Vagina (tissue), 2 donors: ENCODE data around the gene GPHB5. TPM values are rescaled to one million over a fixed set of nuclear protein-coding genes. Genes with fewer than 3 reads are reported as not detected.

Source experiments
- DNase-seq, 2 donors: peaks; one replicate each; pipeline ENCODE4 v3.0.0-alpha.2; 2017; ENCODE audit errors: extremely low spot score in 2 of 2
- H3K27ac ChIP-seq: fragments of 200-600 bp; sonication (generic); one replicate; pipeline ENCODE4 v1.5.1; 2019
- H3K27me3 ChIP-seq: fragments of 200-600 bp; sonication (generic); one replicate; pipeline ENCODE4 v1.5.1; 2019
- H3K36me3 ChIP-seq, 2 donors: fragments of 200-600 bp; sonication (generic); one replicate each; pipeline ENCODE4 v1.5.1; 2017 to 2019
- H3K4me1 ChIP-seq: fragments of 200-600 bp; sonication (generic); one replicate; pipeline ENCODE4 v1.5.1; 2019
- H3K4me3 ChIP-seq, 2 donors: fragments of 200-600 bp; sonication (generic); 1 replicate in 1 of 2; 2 replicates in 1 of 2; pipeline ENCODE4 v1.5.1; 2016 to 2019
- H3K9me3 ChIP-seq: fragments of 200-600 bp; sonication (generic); one replicate; pipeline ENCODE4 v1.5.1; 2019
- CTCF ChIP-seq, 3 experiments: fragments of 450-650 bp in 2 of 3; fragments of 200-600 bp in 1 of 3; sonication (generic) in 1 of 3; IDR thresholded peaks; one replicate each; pipeline ENCODE4 v1.5.1; 2017 to 2019; ENCODE audit warnings: antibody characterized with exemption in 3 of 3, mild to moderate bottlenecking in 2 of 3, moderate library complexity in 2 of 3
- POLR2A ChIP-seq, 2 donors: fragments of 450-650 bp; IDR thresholded peaks; one replicate each; pipeline ENCODE4 v1.6.1; 2017; ENCODE audit warnings: antibody characterized with exemption in 2 of 2, mild to moderate bottlenecking in 2 of 2, moderate library complexity in 2 of 2
- POLR2AphosphoS5 ChIP-seq, 2 donors: sonication (generic); formaldehyde crosslinking; IDR thresholded peaks; one replicate each; pipeline ENCODE4 v1.9.0; 2017; ENCODE audit warnings: antibody characterized with exemption in 2 of 2, mild to moderate bottlenecking in 2 of 2, low read depth in 1 of 2; ENCODE audit not compliant: insufficient read depth in 1 of 2
- intact Hi-C: fragments of 100-400 bp; cut with DNase I; formaldehyde crosslinking; loops from one replicate; pipeline ENCODE4 v1.15.1; 2023
- total RNA-seq: library from RNA; depleted of rRNA; stranded (reverse); fragments of >200 nt; gene quantifications from one replicate; pipeline ENCODE4 v1.2.3, GENCODE V29; 2016

Gene GPHB5
- total RNA-seq, 1 donor from 2014 or later, result not detected

- no peaks in the 10 kb centered on the region for H3K9me3 ChIP-seq
- H3K4me1 ChIP-seq, result peaks cover 35% of the 10 kb centered on the region
- no peaks in the 10 kb centered on the region for H3K27me3 ChIP-seq
- H3K36me3 ChIP-seq, result no peaks in the 10 kb centered on the region
- intact Hi-C loops, result no loop called here
- H3K4me3 ChIP-seq, result no peak overlapping the region
- TF ChIP-seq POLR2AphosphoS5 (IDR thresholded peaks at IDR 0.05; ENCODE audit: insufficient read depth in 1 of 2, low read depth in 1 of 2) (no peak), CTCF (IDR thresholded peaks at IDR 0.05) (no peak), POLR2A (IDR thresholded peaks at IDR 0.05) (no peak)
- DNase-seq, result no peak
- no peak overlapping the region for H3K27ac ChIP-seq
Observed at GRCh38 chr14:63269561-63270225, 49.0 kb downstream of the GPHB5 start.

- no peak for TF ChIP-seq CTCF (IDR thresholded peaks at IDR 0.05)
- TF ChIP-seq POLR2A (IDR thresholded peaks at IDR 0.05), result no peak
- no peak for TF ChIP-seq POLR2AphosphoS5 (IDR thresholded peaks at IDR 0.05; ENCODE audit: insufficient read depth in 1 of 2, low read depth in 1 of 2)
- DNase-seq, result no peak
- H3K9me3 ChIP-seq, result no peaks in the 10 kb centered on the region
- intact Hi-C loops, result no loop called here
- peaks cover 32% of the 10 kb centered on the region for H3K4me1 ChIP-seq
- no peak overlapping the region for H3K27ac ChIP-seq
- H3K27me3 ChIP-seq, result no peaks in the 10 kb centered on the region
- no peak overlapping the region for H3K4me3 ChIP-seq
- no peaks in the 10 kb centered on the region for H3K36me3 ChIP-seq
Observed at GRCh38 chr14:63268771-63269170, 50.0 kb downstream of the GPHB5 start.

- H3K9me3 ChIP-seq, result no peaks in the 10 kb centered on the region
- no peak overlapping the region for H3K4me3 ChIP-seq
- peaks cover 18% of the 10 kb centered on the region for H3K4me1 ChIP-seq
- intact Hi-C loops, result no loop called here
- TF ChIP-seq POLR2AphosphoS5 (IDR thresholded peaks at IDR 0.05; ENCODE audit: insufficient read depth in 1 of 2, low read depth in 1 of 2), result no peak
- TF ChIP-seq POLR2A (IDR thresholded peaks at IDR 0.05), result no peak
- TF ChIP-seq CTCF (IDR thresholded peaks at IDR 0.05), result no peak
- no peaks in the 10 kb centered on the region for H3K36me3 ChIP-seq
- DNase-seq, result no peak
- H3K27me3 ChIP-seq, result no peaks in the 10 kb centered on the region
- no peak overlapping the region for H3K27ac ChIP-seq
Observed at GRCh38 chr14:63267171-63267570, 51.6 kb downstream of the GPHB5 start.

- H3K4me3 ChIP-seq, result no peak overlapping the region
- no peak for DNase-seq
- H3K27me3 ChIP-seq, result no peaks in the 10 kb centered on the region
- H3K27ac ChIP-seq, result no peak overlapping the region
- no peak for TF ChIP-seq CTCF (IDR thresholded peaks at IDR 0.05)
- no peak for TF ChIP-seq POLR2A (IDR thresholded peaks at IDR 0.05)
- TF ChIP-seq POLR2AphosphoS5 (IDR thresholded peaks at IDR 0.05; ENCODE audit: insufficient read depth in 1 of 2, low read depth in 1 of 2), result no peak
- H3K9me3 ChIP-seq, result no peaks in the 10 kb centered on the region
- peaks cover 18% of the 10 kb centered on the region for H3K4me1 ChIP-seq
- no peaks in the 10 kb centered on the region for H3K36me3 ChIP-seq
- intact Hi-C loops, result no loop called here
Observed at GRCh38 chr14:63266106-63266505, 52.6 kb downstream of the GPHB5 start.

Other genes with a start within 250 kb of the GPHB5 start
- 10.8 TPM for gene RHOJ, start 114.5 kb downstream of the GPHB5 start, total RNA-seq
- 22.6 TPM for gene PPP2R5E, start 224.4 kb upstream of the GPHB5 start, total RNA-seq